GM12864 (cell line): ENCODE data around the gene MEF2A.
"Not testable (repeated sequence)": the region's sequence is repeated elsewhere in the genome, so short reads cannot be mapped to it uniquely, and the experiment has no call there.

Experiments used
- DNase-seq: peaks from one replicate; pipeline ENCODE4 v3.0.0-alpha.2; 2011; ENCODE audit warnings: low read depth
- H3K4me3 ChIP-seq: 2 replicates; pipeline ENCODE4 v1.5.1; 2011; ENCODE audit warnings: mild to moderate bottlenecking, low read depth, low read length, control low read depth
- TF ChIP-seq, protein P1 (sequence below): IDR thresholded peaks from 2 replicates; pipeline ENCODE4 v1.5.1; 2011; ENCODE audit warnings: low read depth, mild to moderate bottlenecking, moderate library complexity, low read length, control low read depth, inconsistent platforms; ENCODE audit errors: missing control alignments

MEF2A gene

DNA sequence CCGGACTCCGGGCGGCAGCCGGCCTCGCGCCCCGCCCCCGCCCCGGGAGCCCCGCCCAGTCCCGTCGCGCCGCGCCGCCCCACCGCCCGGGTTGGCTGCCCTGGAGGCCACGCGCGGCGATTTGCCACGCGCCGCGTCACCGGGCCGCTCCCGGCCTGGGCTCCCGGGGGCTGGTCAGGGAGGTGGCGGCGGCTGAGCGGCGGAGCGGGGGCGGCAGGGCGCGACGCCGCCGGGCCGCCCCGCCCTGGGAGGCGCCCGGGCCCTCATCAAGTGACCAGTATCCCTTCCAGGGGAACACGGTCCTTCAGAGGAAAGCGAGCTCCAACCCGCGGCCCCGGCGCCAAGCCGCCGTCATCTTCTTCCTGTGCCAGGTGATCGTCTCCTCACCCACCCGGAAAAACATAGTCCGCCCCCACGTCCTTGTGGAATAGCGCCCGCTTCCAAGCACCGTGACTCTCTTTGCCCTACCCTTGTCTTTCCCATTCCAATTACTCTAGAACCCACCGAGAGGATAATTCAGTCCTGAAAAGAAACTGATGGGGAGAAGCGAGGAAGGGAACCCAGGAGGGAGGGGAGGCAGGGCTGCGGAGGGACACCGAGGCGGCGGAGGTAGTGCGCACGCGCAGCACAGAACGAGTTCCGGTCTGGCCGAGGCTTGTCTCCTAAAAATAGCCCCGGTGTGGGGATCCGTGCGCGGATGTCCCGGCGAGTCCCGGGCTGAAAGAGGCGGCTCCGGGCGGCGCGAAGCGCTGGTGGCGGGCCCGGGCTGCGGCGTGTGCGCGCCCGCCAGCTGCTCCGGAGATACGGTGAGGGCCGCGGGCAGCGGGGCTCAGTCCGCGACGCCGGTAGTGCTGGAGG, at the start of gene MEF2A:
TSS of gene MEF2A (plus strand) at position 686 of the 858 bp plus-strand sequence. CDS start 67,136 bp downstream, outside the sequence.
- TF ChIP-seq, protein P1, sequence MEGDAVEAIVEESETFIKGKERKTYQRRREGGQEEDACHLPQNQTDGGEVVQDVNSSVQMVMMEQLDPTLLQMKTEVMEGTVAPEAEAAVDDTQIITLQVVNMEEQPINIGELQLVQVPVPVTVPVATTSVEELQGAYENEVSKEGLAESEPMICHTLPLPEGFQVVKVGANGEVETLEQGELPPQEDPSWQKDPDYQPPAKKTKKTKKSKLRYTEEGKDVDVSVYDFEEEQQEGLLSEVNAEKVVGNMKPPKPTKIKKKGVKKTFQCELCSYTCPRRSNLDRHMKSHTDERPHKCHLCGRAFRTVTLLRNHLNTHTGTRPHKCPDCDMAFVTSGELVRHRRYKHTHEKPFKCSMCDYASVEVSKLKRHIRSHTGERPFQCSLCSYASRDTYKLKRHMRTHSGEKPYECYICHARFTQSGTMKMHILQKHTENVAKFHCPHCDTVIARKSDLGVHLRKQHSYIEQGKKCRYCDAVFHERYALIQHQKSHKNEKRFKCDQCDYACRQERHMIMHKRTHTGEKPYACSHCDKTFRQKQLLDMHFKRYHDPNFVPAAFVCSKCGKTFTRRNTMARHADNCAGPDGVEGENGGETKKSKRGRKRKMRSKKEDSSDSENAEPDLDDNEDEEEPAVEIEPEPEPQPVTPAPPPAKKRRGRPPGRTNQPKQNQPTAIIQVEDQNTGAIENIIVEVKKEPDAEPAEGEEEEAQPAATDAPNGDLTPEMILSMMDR = no peak
- DNase-seq = peak; percentile 86
- peak within 1 kb of the TSS; percentile 78 for H3K4me3 ChIP-seq

DNA sequence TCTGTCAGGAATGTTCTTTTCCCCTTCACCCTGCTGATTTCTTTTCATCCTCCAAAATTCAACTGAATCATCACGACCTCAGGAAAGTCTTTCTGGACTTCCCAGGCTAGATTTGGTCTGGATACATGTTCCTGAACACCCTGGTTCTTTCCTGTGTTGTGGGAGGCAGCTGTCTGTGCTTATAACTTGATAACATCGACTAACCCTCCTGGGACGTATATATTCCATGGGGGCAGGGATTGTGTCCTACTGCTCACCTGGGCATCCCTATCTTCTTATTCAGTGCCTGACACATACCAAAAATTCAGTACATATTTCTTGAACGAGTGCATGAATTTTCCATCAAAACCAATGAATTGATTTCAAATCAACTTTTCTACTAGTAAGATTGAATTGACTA, 47.6 kb upstream of the MEF2A start:
- DNase-seq = no peak
- TF ChIP-seq, protein P1 = no peak
- H3K4me3 ChIP-seq = no peak overlapping the region

DNA sequence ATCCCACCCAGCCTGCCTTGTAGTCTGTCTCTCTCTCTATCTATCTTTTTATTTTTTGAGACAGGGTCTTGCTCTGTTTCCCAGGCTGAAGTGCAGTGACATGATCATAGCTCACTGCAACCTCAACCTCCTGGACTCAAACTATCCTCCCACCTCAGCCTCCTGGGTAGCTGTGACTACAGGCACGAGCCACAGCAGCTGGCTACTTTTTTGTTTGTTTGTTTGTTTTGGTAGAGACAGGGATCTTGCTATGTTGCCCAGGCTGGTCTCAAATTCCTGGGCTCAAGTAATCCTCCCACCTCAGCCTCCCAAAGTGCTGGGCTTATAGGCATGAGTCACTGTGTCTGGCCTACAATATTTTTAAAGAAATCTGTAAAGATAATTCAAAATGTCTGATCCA, 46.4 kb upstream of the MEF2A start:
- not testable (repeated sequence) for DNase-seq

DNA sequence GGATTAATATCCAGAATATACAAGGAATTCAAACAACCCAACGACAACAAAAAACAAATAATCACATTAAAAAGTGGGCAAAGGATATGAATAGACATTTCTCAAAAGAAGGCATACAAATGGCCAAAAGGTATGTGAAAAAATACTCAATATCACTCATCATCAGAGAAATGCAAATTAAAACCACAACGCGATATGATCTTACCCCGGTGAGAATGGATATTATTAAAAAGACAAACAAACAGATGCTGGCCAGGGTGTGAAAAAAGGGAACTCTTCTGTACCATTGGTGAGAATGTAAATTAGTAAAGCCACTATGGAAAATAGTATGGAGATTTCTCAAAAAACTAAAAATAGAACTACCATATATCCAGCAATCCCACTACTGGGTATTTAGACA, 43.5 kb upstream of the MEF2A start:
- no peak for DNase-seq
- no peak overlapping the region for H3K4me3 ChIP-seq
- TF ChIP-seq, protein P1 = no peak

More for the DNA sequence above, 46.4 kb upstream of the MEF2A start:
- H3K4me3 ChIP-seq = not testable (repeated sequence)

DNA sequence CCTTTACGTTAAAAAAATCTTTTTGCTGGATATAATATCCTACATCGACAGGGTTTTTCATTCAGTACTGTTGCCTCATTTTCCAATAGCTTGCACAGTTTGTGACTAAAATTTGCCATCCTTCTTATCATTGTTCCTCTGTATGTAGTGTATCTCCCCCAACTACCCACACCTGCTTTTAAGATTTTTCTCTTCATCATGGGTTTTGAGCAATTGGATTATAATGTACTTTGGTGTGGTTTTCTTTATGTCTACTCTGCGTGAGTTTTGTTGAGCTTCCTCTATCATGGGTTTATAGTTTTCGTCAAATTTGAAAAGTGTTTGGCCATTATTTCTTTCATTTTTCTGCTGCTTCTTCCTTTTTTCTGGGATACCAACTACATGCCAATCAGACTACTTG, 39.6 kb upstream of the MEF2A start:
- H3K4me3 ChIP-seq = no peak overlapping the region
- TF ChIP-seq, protein P1 = no peak
- no peak for DNase-seq

DNA sequence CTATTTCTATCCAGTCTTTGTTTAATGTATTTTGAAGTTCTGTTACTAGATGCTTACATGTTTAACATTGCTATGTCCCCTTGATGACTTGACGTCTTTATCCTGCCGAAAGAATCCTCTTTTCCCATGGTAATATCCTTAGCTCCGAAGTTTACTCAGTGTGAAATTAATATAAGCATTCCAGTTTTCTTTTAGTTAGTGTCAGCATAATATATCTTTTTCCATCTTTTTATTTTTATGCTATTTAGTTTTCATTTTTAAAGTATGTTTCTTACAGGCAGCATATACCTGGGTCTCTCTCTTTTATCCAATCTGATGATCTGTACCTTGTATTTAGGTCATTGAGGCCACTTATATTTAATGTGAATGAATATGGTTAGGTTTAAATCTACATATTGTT, 39.1 kb upstream of the MEF2A start:
- no peak for DNase-seq
- TF ChIP-seq, protein P1 = no peak
- no peak overlapping the region for H3K4me3 ChIP-seq

DNA sequence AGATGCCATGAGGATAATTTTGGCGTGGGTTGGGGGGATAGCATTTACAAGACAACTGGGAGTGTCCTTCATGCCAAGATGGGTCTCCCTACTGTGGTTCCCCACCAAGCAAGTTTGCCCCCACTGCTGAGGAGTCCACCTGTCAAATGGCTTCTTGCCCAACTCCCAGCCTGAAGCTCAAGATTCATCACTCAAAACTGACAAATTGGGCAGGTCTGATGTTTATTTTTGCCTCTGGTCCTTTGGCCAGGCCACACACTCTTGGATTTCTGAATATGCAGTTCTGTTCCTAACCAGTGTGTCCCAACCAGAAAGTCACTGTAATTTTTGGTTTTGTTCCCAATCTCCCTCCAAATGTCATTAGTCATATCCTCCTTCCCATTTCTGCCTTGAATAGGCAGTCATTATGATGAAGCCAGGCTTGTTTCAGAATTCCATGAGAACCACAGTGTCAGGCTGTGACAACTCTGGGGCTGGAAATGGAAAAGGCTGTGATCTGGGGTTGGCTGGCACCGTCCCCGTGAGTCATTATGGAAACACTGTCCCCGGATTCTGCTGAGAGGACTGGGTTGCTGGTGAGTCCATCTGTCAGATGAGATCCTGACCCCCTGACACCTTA, 29.3 kb upstream of the MEF2A start:
- no peak overlapping the region for H3K4me3 ChIP-seq
- TF ChIP-seq, protein P1 = no peak
- DNase-seq = no peak
